Lung (tissue), 12 donors: Measurements from ENCODE around the gene MPP7. TPM values are rescaled to one million over a fixed set of nuclear protein-coding genes. Genes with fewer than 3 reads are reported as not detected.

Experiments
- ATAC-seq: fragments of 200-7000 bp; cut with Tn5 transposase; one replicate; pipeline ENCODE4 v1.9.1; 2020; ENCODE audit warnings: moderate number of reproducible peaks; ENCODE audit not compliant: insufficient read depth, low FRiP score
- DNase-seq, 3 donors: peaks; one replicate each; pipeline ENCODE4 v3.0.0-alpha.2; 2013 to 2017
- H3K27ac ChIP-seq, 2 donors: one replicate each; pipeline ENCODE4 v1.5.1; 2013; ENCODE audit warnings: mild to moderate bottlenecking in 2 of 2, moderate library complexity in 2 of 2, control low read depth in 1 of 2, inconsistent platforms in 1 of 2, low read depth in 1 of 2, low read length in 1 of 2
- H3K27me3 ChIP-seq, 3 donors: one replicate each; pipeline ENCODE4 v1.5.1; 2013; ENCODE audit warnings: low read length in 2 of 3; ENCODE audit not compliant: control insufficient read depth in 3 of 3, insufficient read depth in 3 of 3
- H3K36me3 ChIP-seq, 4 donors: one replicate each; pipeline ENCODE4 v1.5.1; 2013; ENCODE audit warnings: low read length in 4 of 4, mild to moderate bottlenecking in 1 of 4, moderate library complexity in 1 of 4; ENCODE audit not compliant: control insufficient read depth in 4 of 4, insufficient read depth in 4 of 4
- H3K4me1 ChIP-seq, 5 donors: one replicate each; pipeline ENCODE4 v1.5.1; 2013; ENCODE audit warnings: low read length in 5 of 5, mild to moderate bottlenecking in 2 of 5, moderate library complexity in 1 of 5; ENCODE audit not compliant: control insufficient read depth in 5 of 5, insufficient read depth in 5 of 5
- H3K4me3 ChIP-seq: one replicate; pipeline ENCODE4 v1.5.1; 2013; ENCODE audit warnings: mild to moderate bottlenecking, control low read depth, moderate library complexity
- H3K9ac ChIP-seq, 2 donors: one replicate each; pipeline ENCODE4 v1.5.1; 2013; ENCODE audit warnings: low read length in 2 of 2, control low read depth in 1 of 2; ENCODE audit not compliant: insufficient read depth in 1 of 2
- H3K9me3 ChIP-seq, 4 donors: one replicate each; pipeline ENCODE4 v1.5.1; 2013; ENCODE audit warnings: low read length in 3 of 4, mild to moderate bottlenecking in 1 of 4, moderate library complexity in 1 of 4; ENCODE audit not compliant: control insufficient read depth in 4 of 4, insufficient read depth in 3 of 4
- CTCF ChIP-seq: IDR thresholded peaks from 2 replicates; pipeline ENCODE4 v1.5.1; 2012; ENCODE audit warnings: mild to moderate bottlenecking; ENCODE audit errors: control extremely low read depth, extremely low read depth
- WGBS, 2 donors: extraction: QIAGEN DNeasy Blood & Tissue Kit; methylation state at CpG; one replicate each; pipeline ENCODE4 v1.1.7; 2013; 5-methylcytosine and 5-hydroxymethylcytosine counted together
- polyA plus RNA-seq, 2 donors: library from polyadenylated mRNA; stranded (reverse); fragments of 200-250 nt; gene quantifications; one replicate each; pipeline ENCODE4 v1.2.1, GENCODE V29; 2013
- total RNA-seq, 2 donors: library from RNA; depleted of rRNA in 1 of 2; stranded (reverse); fragments of >200 nt in 1 of 2; gene quantifications; one replicate each; pipeline ENCODE4 v1.2.1, GENCODE V29; 2014 to 2021
- donor health status: control.
- donor health status: control.
- donor health status: Bipolar disorder and iron deficiency.
- donor health status: healthy.
- donor health status: DM: yes; HTN: yes; CAD: no.

MPP7 gene
- total and polyA plus RNA-seq, 4 donors, result 7.0 to 37.2 (median 19.2) TPM

GRCh38 chr10:28294809-28295208 lies 8.1 kb downstream of the MPP7 start:
- Histone ChIP-seq H3K27ac (peak overlapping the region in 1 of 2 donors; percentile 52), H3K36me3 (no peaks in the 10 kb centered on the region), H3K9ac (peak overlapping the region in 1 of 2 donors; percentile 19), H3K27me3 (peaks cover 0 to 3% (median 2%) of the 10 kb centered on the region in 3 donors), H3K4me1 (peaks cover 0 to 14% (median 4%) of the 10 kb centered on the region in 5 donors), H3K9me3 (no peaks in the 10 kb centered on the region), H3K4me3 (no peak overlapping the region)
- TF ChIP-seq CTCF, result no peak
- DNase-seq (no peak), ATAC-seq (no peak)
- whole genome bisulfite sequencing, 2 donors, result 61 to 75% methylated on average over 5 of the region's 5 CpGs

- Histone ChIP-seq H3K9me3 (no peaks in the 10 kb centered on the region), H3K4me3 (no peak overlapping the region), H3K27ac (no peak overlapping the region), H3K27me3 (peaks cover 0 to 3% (median 2%) of the 10 kb centered on the region in 3 donors), H3K4me1 (peaks cover 0 to 14% (median 4%) of the 10 kb centered on the region in 5 donors), H3K36me3 (no peaks in the 10 kb centered on the region), H3K9ac (no peak overlapping the region)
- no peak for DNase-seq
- no peak for TF ChIP-seq CTCF
- WGBS, 2 donors, result 64 to 83% methylated on average over 8 of the region's 8 CpGs
- ATAC-seq, result no peak
Measured at GRCh38 chr10:28294169-28294532, 8.7 kb downstream of the MPP7 start.

GRCh38 chr10:28293236-28294168 lies 9.4 kb downstream of the MPP7 start:
- Histone ChIP-seq H3K9me3 (no peaks in the 10 kb centered on the region), H3K9ac (no peak overlapping the region), H3K27me3 (peaks cover 0 to 3% (median 2%) of the 10 kb centered on the region in 3 donors), H3K4me3 (no peak overlapping the region), H3K36me3 (no peaks in the 10 kb centered on the region), H3K27ac (no peak overlapping the region), H3K4me1 (peaks cover 0 to 14% (median 4%) of the 10 kb centered on the region in 5 donors)
- TF ChIP-seq CTCF, result no peak
- ATAC-seq (no peak), DNase-seq (no peak)
- WGBS, 2 donors, result 89 to 90% methylated on average over 21 of the region's 21 CpGs
